ENCODE data around the gene BRD9.

DNA sequence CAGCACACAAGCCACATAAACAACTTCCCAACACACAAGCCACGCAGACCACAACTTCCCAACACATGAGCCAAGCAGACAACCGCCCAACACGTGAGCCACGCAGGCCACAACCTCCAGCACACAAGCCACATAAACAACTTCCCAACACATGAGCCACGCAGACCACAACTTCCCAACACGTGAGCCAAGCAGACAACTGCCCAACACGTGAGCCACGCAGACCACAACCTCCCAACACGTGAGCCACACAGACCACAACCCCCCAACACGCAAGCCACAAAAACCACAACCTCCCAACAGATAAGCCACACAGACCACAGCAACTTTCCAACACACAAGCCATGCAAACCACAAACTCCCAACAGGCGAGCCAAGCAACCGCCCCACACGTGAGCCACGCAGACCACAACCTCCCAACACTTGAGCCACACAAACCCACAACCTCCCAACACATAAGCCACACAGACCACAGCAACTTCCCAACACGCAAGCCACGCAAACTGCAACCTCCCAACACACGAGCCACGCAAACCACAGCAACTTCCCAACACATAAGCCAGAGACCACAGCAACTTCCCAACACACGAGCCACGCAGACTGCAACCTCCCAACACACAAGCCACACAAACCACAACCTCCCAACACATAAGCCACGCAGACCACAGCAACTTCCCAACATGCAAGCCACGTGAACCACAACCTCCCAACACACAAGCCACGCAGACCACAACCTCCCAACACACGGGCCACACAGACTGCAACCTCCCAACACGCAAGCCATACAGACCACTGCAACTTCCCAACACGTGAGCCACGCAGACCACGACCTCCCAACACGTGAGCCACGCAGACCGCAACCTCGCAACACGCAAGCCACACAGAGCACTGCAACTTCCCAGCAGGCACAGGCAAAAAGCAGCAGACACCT, 10.1 kb downstream of the BRD9 start:
- no peak for TF ChIP-seq EZH2phosphoT487 (IDR thresholded peaks at IDR 0.05; ENCODE audit: insufficient read depth, low read depth)
- no peak for TF ChIP-seq EZH2 (IDR thresholded peaks at IDR 0.05; ENCODE audit: insufficient read depth, poor library complexity, severe bottlenecking)
